WTC11 (cell line): ENCODE results near the gene NRXN3. TPM values are rescaled to one million over a fixed set of nuclear protein-coding genes. Genes with fewer than 3 reads are reported as not detected.

Source experiments
- ATAC-seq: fragments of 200-7000 bp; cut with Tn5 transposase; 2 replicates; pipeline ENCODE4 v1.10.0; 2021; ENCODE audit warnings: mild to moderate bottlenecking, moderate library complexity
- CTCF ChIA-PET: fragments of 300-600 bp; sonication (Branson Sonifier 250); formaldehyde crosslinking; loops from one replicate; lab custom pipeline; 2021; ENCODE audit warnings: antibody characterized with exemption; lab: Charles Lee
- POLR2A ChIA-PET: fragments of 350-600 bp; sonication (Branson Sonifier 250); formaldehyde crosslinking; loops from one replicate; lab custom pipeline; 2021; ENCODE audit warnings: antibody characterized with exemption; lab: Charles Lee
- DNase-seq: peaks from one replicate; pipeline ENCODE4 v3.0.0; 2021; ENCODE audit warnings: low spot score
- H3K27ac Mint-ChIP-seq: 2 replicates; pipeline ENCODE4 v1.8.0; 2021; ENCODE audit warnings: mixed read lengths
- H3K27me3 Mint-ChIP-seq: 2 replicates; pipeline ENCODE4 v1.8.0; 2021; ENCODE audit warnings: low read depth, mild to moderate bottlenecking, moderate library complexity, mixed read lengths
- H3K36me3 Mint-ChIP-seq: 2 replicates; pipeline ENCODE4 v1.8.0; 2021; ENCODE audit warnings: mixed read lengths
- H3K4me1 Mint-ChIP-seq: 2 replicates; pipeline ENCODE4 v1.8.0; 2022; ENCODE audit warnings: mixed read lengths
- H3K4me3 Mint-ChIP-seq: 2 replicates; pipeline ENCODE4 v1.8.0; 2021; ENCODE audit warnings: mild to moderate bottlenecking, moderate library complexity, mixed read lengths
- H3K9me3 Mint-ChIP-seq: 2 replicates; pipeline ENCODE4 v1.8.0; 2021; ENCODE audit warnings: mixed read lengths
- ATF1 ChIP-seq: sonication (generic); formaldehyde crosslinking; IDR thresholded peaks from 2 replicates; pipeline ENCODE4 v1.8.1; 2023; ENCODE audit warnings: mild to moderate bottlenecking, moderate library complexity, missing genetic modification reagents
- CBFB ChIP-seq: sonication (generic); formaldehyde crosslinking; IDR thresholded peaks from 2 replicates; pipeline ENCODE4 v1.8.1; 2022; ENCODE audit warnings: mild to moderate bottlenecking, low read depth, missing genetic modification reagents
- CREM ChIP-seq: sonication (generic); formaldehyde crosslinking; IDR thresholded peaks from 2 replicates; pipeline ENCODE4 v1.8.1; 2022; ENCODE audit warnings: mild to moderate bottlenecking, missing genetic modification reagents, moderate library complexity
- E2F5 ChIP-seq: sonication (generic); formaldehyde crosslinking; IDR thresholded peaks from 2 replicates; pipeline ENCODE4 v1.8.1; 2022; ENCODE audit warnings: mild to moderate bottlenecking, moderate library complexity, missing genetic modification reagents
- ESRRA ChIP-seq: sonication (generic); formaldehyde crosslinking; IDR thresholded peaks from 2 replicates; pipeline ENCODE4 v1.8.1; 2022; ENCODE audit warnings: mild to moderate bottlenecking, missing genetic modification reagents, borderline replicate concordance
- FOXK1 ChIP-seq: sonication (generic); formaldehyde crosslinking; IDR thresholded peaks from 2 replicates; pipeline ENCODE4 v1.8.0; 2022; ENCODE audit warnings: mild to moderate bottlenecking, moderate library complexity, missing genetic modification reagents
- MAX ChIP-seq: sonication (generic); formaldehyde crosslinking; IDR thresholded peaks from 2 replicates; pipeline ENCODE4 v1.8.0; 2022; ENCODE audit warnings: mild to moderate bottlenecking, missing genetic modification reagents
- NFATC4 ChIP-seq: fragments of 250-450 bp; sonication (Bioruptor Pico); IDR thresholded peaks from 2 replicates; pipeline ENCODE4 v1.9.0; 2021; ENCODE audit warnings: mild to moderate bottlenecking
- PREB ChIP-seq: sonication (generic); formaldehyde crosslinking; IDR thresholded peaks from 2 replicates; pipeline ENCODE4 v1.8.1; 2022; ENCODE audit warnings: mild to moderate bottlenecking, missing genetic modification reagents, moderate library complexity, borderline replicate concordance
- SMAD3 ChIP-seq: sonication (generic); formaldehyde crosslinking; IDR thresholded peaks from 2 replicates; pipeline ENCODE4 v1.8.0; 2022; ENCODE audit warnings: missing genetic modification reagents, mild to moderate bottlenecking, borderline replicate concordance
- SOX15 ChIP-seq: fragments of 250-450 bp; sonication (Bioruptor Pico); IDR thresholded peaks from 2 replicates; pipeline ENCODE4 v1.9.0; 2021; ENCODE audit warnings: mild to moderate bottlenecking
- TP53 ChIP-seq: sonication (generic); formaldehyde crosslinking; IDR thresholded peaks from 2 replicates; pipeline ENCODE4 v1.8.1; 2023; ENCODE audit warnings: mild to moderate bottlenecking, missing genetic modification reagents
- ZNF219 ChIP-seq: sonication (generic); formaldehyde crosslinking; IDR thresholded peaks from 2 replicates; pipeline ENCODE4 v1.8.0; 2023; ENCODE audit warnings: missing genetic modification reagents, mild to moderate bottlenecking, borderline replicate concordance
- ZNF416 ChIP-seq: fragments of 250-450 bp; sonication (Bioruptor Pico); IDR thresholded peaks from 2 replicates; pipeline ENCODE4 v1.9.0; 2021; ENCODE audit warnings: mild to moderate bottlenecking, inconsistent platforms
- ZNF425 ChIP-seq: fragments of 250-450 bp; sonication (Bioruptor Pico); conservative IDR thresholded peaks from 2 replicates; pipeline ENCODE4 v1.9.0; 2021; ENCODE audit warnings: mild to moderate bottlenecking
- ZNF512 ChIP-seq: sonication (generic); formaldehyde crosslinking; IDR thresholded peaks from 2 replicates; pipeline ENCODE4 v1.8.1; 2022; ENCODE audit warnings: missing genetic modification reagents, borderline replicate concordance
- total RNA-seq: library from RNA; stranded (reverse); gene quantifications from 3 replicates; pipeline ENCODE4 v1.2.3, GENCODE V29; 2021

The NRXN3 gene
- total RNA-seq, 1 experiment from 2014 or later = 3.0 TPM

- Mint-ChIP-seq H3K36me3 (peaks cover 3% of the 10 kb centered on the region), H3K27me3 (no peaks in the 10 kb centered on the region; the same call in 1 of the 2 replicates), H3K27ac (no peak overlapping the region), H3K4me3 (no peak overlapping the region), H3K9me3 (peaks cover 19% of the 10 kb centered on the region), H3K4me1 (no peaks in the 10 kb centered on the region)
- TF ChIP-seq MAX (CRISPR knock-in tag) = no peak
- TF ChIP-seq PREB = no peak
- TF ChIP-seq SMAD3 = no peak
- TF ChIP-seq ZNF425 (CRISPR knock-in tag) = no peak
- ChIA-PET CTCF (no interaction called here), POLR2A (no interaction called here)
- no peak for ATAC-seq
- no peak for DNase-seq
Observed at GRCh38 chr14:79699206-79699605, 1529.0 kb downstream of the NRXN3 start.

- TF ChIP-seq ZNF219 (CRISPR knock-in tag) (no peak), FOXK1 (no peak), NFATC4 (CRISPR knock-in tag) (no peak), ZNF425 (CRISPR knock-in tag) (no peak), ESRRA (CRISPR knock-in tag) (no peak), ZNF512 (CRISPR knock-in tag) (no peak), ATF1 (CRISPR knock-in tag) (no peak)
- DNase-seq (no peak), ATAC-seq (no peak)
- H3K36me3 Mint-ChIP-seq = peaks cover 3% of the 10 kb centered on the region
- H3K9me3 Mint-ChIP-seq = peaks cover 19% of the 10 kb centered on the region
- no peak overlapping the region for H3K4me3 Mint-ChIP-seq
- no peaks in the 10 kb centered on the region; the same call in 1 of the 2 replicates for H3K27me3 Mint-ChIP-seq
- no peaks in the 10 kb centered on the region for H3K4me1 Mint-ChIP-seq
- CTCF ChIA-PET = no interaction called here
- POLR2A ChIA-PET = no interaction called here
- no peak overlapping the region for H3K27ac Mint-ChIP-seq
Observed at GRCh38 chr14:79701371-79701770, 1531.2 kb downstream of the NRXN3 start.

GRCh38 chr14:79702197-79702596 lies 1532.0 kb downstream of the NRXN3 start:
- no peaks in the 10 kb centered on the region; the same call in 1 of the 2 replicates for H3K27me3 Mint-ChIP-seq
- POLR2A ChIA-PET = no interaction called here
- H3K4me1 Mint-ChIP-seq = no peaks in the 10 kb centered on the region
- H3K9me3 Mint-ChIP-seq = peaks cover 21% of the 10 kb centered on the region
- DNase-seq (no peak), ATAC-seq (no peak)
- no peak overlapping the region for H3K27ac Mint-ChIP-seq
- peaks cover 6% of the 10 kb centered on the region for H3K36me3 Mint-ChIP-seq
- no peak overlapping the region for H3K4me3 Mint-ChIP-seq
- CTCF ChIA-PET = no interaction called here
- no peak for TF ChIP-seq ATF1 (CRISPR knock-in tag)
- no peak for TF ChIP-seq ZNF512 (CRISPR knock-in tag)
- TF ChIP-seq TP53 (CRISPR knock-in tag) = no peak
- TF ChIP-seq SOX15 = no peak
- TF ChIP-seq CREM (CRISPR knock-in tag) = no peak
- TF ChIP-seq CBFB (CRISPR knock-in tag) = no peak
- no peak for TF ChIP-seq ZNF416 (CRISPR knock-in tag)
- TF ChIP-seq ZNF425 (CRISPR knock-in tag) = no peak
- TF ChIP-seq FOXK1 = no peak
- no peak for TF ChIP-seq E2F5
